NCI-H2107 treated with DMSO at 0.1 percent for 48 hours (cell line): ENCODE results near the gene PLCD3.

Source experiments
- DNase-seq: peaks from one replicate; lab custom pipeline; 2025; ENCODE audit not compliant: unreplicated experiment; lab: John Stamatoyannopoulos, UW

Gene PLCD3

DNA sequence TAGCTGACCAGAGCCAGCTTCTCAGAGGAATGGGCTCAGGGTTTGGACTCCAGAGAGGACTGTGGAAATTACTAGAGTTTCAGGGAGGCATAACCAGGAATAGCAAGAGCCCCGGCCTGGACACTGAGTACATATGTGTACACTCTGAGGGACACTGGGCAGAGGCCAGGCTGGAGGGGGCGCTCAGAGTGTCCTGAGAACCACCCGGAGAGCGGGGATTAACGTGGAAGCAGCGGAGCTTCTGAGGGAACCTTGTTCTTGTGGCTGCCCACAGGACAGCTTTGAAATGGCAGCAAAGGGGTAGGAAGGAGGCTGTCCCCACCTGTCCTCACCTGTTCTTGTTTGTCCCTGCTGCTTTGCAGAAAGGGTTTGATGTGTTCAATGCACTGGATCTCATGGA lies 27.8 kb downstream of the PLCD3 start:
- DNase-seq, result no peak

DNA sequence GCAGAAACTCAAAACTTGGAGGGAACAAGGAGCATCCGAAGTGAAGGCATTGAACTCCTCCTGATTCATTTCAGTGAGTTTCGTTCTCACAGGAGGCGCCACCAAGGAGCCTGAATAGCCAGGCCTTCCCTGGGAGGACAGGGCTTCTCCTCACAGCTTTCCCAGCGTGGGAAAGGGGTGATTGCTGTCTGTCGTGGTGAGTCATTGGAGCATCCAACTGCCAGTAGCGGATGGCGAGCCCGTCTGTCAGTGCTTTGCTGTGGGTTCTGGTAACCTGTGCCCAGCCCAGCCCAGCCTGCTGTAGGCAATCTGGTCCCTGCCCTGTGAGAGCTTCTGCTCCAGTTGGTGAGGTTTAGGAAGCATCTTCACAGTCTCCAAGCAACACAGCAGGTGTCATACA lies 28.3 kb downstream of the PLCD3 start:
- DNase-seq, result no peak

DNA sequence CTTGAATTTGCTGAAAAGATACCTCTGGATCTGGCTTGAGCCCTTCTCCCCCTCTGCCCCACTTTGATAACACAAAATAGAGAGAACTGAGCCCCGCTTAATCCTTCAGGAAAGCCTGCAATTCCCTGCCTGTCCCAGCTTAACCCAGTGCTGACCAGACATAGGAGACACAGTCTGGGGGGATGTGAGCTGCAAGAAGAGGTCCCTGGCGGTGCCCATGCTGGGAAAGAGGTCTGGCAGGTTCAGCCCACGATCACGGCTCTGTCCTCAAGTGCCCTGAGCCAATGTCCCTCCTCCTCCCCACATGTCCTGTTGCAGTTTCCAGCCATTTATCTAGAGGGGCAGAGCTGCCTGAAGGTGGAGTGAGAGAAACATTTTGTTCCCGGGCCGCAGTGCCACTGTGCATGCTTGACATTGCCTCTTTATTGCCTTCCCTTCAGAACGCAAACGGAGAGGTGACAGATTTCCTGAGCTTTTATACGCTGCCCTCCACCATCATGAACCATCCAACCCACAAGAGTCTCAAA lies 29.0 kb downstream of the PLCD3 start:
- no peak for DNase-seq

DNA sequence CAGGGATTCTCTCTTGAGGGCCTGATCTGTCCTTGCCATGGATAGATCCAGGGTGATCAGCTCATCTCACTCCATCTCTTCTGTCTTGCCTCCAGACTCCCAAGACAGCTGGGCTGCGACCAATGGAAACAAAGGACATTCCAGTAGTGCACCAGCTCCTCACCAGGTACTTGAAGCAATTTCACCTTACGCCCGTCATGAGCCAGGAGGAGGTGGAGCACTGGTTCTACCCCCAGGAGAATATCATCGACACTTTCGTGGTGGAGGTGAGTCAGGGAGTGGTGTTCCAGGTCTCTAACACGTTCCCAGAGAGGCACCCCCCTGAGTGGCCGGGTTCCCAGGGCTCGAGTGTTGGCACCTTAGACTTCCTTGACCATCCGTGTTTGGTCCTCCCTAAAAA lies 29.5 kb downstream of the PLCD3 start:
- no peak for DNase-seq

DNA sequence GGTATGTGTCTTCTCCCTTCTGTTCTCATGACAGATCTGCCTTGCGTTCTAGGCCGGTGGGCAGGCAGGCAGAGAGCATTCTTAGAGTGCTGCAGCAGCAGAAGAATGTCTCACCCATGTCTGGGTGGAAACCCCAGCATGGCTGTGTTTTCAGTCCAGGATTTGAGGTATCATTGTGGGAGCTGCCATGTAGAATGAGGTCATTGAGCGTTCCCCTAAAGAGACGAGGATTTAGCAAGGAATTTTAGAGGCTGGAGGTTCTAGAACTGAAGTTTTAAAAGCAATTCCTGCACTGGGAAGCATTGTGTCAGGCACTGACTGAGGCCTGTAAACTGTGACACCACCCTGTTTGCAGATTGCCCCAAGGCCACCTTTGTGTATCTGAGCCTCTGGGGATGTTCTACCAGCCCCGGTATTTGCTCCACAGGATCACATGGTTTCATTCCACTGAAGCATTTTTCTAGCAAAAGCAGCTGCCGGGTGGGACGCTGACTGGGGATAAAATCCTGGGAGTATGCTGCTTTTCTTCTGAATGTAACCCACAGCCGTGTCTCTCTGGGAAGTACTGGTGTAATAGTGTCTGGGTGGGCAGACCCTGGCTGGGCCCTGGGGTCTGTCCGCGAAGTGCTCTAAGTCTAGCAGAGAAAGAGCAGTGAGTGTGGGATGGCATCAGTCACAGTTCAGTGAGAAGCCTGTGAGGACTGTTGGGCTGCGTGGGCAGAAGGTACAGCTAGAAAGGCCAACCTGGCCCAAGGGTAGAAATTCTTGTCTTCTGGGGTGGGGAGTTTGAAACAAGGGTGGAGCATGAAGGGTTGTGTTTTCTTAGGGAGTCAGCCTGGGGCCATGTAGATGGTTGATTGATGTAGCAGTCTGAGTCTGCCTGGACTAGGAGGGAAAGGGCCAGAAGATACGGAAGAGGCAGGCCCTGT lies 30.2 kb downstream of the PLCD3 start:
- no peak for DNase-seq

DNA sequence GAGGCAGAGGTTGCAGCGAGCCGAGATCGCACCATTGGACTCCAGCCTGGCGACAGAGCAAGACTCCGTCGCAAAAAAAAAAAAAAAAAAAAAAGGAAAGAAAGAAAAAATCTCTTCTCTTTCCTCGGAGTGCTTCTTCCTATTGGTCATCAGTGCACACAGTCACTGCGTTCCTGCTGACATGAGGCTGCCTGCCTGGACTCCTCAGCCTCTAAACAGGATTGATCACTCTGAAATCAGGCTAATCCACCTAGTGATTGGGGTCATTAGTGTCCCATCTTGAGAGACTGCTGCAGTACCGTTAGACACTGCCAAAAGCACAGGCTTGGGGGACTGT lies 30.8 kb downstream of the PLCD3 start:
- no peak for DNase-seq

DNA sequence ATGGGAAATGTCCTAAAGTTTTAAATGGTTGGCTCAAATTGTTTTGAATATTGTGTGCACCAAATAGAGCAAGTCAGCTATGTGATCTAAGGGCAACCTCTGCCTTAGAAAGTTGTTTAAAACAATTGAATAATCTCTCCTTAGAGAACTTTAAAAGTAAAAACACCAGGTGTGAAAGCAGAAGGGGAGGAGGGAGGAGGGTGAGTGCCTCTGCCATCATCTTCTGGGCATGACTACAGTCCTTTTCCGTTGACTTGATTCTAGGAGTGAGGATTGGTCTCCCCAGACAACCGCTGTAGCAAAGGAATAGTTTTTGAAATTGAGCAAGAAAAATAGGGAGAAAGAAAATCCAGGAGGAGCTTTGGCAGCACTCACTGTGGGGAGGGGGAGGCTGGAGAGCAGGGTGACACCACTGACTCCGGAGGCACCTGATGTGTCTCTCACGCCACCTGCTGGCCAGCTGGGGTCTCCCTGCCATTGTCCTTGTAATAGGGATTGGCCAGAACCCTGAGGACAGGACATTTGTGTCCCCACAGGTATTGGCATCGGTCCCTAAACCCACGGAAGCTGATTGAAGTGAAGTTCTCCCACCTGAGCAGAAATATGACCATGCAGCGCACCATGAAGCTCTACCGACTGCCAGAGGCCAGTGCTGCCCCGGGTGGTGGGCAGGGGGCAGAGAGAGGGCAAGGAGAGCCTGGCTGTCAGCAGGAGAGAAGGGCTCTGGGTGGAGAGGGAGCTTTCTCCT lies 33.3 kb downstream of the PLCD3 start:
- peak; percentile 26 for DNase-seq

DNA sequence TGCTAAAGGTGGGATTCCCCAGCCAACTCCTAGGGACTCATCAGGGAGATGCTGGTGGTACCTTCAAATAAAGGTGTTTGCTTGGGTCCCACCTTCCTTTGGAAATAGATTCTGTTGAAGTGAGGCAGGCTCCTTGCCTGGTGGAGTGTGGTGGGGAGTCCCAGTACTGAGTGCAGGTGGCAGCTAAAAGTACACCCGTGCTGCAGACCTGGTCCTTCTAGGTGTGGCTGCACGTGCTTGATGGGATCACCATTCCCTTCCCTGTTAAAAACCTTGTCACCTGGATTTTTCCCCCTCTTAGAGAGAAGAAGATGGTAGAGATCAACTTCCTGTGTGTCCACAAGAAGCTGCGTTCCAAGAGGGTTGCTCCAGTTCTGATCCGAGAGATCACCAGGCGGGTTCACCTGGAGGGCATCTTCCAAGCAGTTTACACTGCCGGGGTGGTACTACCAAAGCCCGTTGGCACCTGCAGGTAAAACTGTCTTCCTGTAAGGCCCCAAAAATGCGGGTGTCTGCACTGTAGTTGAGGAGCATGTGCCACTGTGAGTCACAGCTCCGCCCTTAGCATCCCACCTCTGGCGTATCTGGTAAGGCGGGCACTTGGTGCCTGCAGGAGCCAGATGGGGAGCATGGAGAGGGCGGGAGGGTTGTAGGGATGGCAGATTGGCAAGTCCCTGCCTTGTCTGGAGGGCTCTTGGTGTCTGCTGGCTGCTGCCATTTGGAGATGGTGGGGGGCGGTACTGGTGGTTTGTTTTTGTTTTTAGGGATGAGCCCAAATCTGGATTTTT lies 34.0 kb downstream of the PLCD3 start:
- no peak for DNase-seq

DNA sequence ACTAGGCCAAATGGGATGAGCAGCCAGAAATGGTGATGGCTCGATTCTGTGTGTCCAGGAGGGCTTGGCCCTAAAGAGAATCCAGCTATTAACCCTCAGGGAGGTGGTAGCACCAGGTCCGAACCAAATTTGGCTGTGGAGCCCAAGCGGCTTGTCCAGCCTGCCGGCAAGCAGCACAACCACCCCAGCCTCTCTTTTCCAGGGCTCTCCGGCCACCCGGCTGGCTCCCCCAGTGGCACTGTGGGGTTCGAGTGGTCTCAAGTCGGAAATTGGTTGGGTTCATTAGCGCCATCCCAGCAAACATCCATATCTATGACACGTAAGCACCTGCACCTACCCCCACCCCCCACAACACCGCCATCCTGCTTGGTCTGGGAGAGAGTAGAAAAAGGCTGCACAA lies 35.4 kb downstream of the PLCD3 start:
- no peak for DNase-seq

DNA sequence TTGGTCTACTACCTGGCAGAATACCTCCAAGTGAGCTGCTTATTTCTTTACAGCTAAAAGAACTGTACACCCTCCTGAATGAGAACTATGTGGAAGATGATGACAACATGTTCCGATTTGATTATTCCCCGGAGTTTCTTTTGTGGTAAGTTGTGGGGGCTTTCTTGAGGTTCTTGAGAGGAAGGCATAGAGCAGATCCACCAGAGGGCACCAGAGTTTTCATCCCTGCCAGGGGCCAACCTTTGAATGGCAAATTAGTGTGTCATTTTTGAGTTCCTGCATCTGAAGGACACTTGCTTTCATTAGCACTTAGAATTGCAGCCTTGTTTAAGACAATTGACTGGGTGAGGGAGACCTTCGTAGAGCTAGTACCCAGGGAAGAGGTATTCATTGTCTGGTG lies 36.2 kb downstream of the PLCD3 start:
- DNase-seq, result peak; percentile 35

DNA sequence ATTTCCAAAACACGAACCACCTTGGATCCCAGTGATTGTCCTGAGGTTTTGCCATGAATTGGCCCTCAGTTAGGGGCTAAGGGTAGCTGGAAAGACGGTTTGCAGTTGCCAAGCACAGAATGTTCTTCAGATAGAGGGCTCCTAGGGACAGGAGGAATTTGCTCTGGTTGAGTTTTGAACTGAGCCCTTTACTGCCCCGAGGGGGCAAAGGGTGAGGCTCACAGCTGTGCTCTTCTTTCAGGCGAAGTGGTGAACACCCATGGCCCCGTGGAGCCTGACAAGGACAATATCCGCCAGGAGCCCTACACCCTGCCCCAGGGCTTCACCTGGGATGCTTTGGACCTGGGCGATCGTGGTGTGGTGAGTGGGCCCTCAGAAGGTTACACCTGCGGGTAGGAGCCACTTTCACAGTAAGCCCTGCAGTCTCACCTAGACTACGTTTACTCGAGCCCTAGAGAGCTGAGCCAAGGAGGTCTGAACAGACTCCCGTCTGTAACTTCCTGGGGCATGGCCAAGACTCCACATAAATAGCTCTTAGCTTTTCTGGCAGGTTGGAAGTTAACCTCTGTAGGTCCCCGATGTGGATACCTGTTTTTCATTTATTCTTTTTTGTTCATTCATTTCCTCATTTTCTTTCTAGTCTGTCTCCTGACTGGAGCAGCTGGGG lies 38.7 kb downstream of the PLCD3 start:
- DNase-seq, result no peak

DNA sequence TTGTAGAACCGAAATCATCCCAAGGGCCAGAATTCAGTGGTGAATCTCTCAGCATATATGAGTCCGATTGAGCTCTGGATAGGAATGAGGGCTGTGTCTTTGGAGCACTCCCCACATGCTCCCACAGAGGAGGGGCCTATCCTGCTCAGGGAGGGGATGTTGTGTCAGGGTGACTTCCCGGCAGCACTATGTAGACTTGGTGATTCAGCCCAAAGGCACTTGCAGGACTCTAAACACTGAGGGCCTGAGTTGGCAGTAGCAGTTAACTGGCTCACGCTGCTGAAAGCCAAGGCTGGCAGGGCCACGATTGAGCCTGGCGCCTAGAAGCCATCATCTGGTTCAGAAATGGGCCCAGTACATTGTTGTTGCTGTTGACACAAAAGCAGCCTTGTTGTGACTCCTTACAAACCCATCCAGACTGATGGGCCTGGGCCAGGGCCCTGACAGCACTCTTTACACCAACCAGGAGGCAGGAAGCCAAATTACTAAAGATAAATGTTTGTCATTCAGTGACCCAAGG lies 39.3 kb downstream of the PLCD3 start:
- DNase-seq, result no peak

DNA sequence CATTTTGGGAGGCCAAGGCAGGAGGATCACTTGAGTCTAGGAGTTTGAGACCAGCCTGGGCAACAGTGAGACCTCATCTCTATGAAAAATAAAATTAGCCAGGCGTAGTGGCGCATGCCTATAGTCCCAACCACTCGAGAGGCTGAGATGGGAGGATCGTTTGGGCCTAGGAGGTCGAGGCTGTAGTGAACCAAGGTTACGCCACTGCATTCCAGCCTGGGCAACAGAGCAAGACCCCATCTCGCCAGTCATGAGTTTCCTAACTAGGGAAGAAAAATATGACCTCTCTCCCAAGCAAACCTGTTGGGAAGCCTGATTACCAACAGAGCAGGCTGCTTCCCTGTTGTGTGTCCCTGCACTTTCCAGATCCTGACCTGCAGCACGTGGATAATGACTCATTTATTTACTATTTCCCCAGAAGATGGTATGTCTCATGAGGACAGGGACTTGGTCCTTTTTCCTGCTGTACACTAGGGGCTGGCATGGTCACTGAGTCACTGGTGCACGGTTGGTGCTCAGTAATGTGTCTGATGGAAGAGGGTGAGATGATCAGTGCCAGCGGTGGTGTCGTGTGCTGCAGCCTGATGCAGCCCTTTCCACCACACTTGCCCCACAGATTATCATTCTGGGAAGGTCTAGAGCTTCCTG lies 40.4 kb downstream of the PLCD3 start:
- no peak for DNase-seq

DNA sequence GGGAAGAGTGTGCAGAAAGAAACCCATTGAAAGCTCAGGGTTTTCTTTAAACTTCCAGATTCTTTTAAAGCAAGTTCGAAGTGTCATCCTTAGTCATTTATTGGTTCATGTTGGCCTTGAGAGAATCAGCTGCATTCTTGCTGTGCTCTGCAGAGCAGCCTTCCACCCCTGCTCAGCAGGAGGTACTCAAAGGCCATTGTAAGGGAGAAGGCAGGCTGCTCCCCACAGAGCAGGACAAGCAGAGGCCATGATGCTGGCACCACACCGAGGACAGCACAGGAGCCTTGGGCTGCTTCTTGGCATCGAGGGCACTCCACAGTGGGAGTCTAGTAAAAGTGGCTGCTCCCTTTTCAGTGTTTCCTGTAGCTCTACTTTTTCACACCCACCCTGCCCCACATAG lies 41.6 kb downstream of the PLCD3 start:
- no peak for DNase-seq

DNA sequence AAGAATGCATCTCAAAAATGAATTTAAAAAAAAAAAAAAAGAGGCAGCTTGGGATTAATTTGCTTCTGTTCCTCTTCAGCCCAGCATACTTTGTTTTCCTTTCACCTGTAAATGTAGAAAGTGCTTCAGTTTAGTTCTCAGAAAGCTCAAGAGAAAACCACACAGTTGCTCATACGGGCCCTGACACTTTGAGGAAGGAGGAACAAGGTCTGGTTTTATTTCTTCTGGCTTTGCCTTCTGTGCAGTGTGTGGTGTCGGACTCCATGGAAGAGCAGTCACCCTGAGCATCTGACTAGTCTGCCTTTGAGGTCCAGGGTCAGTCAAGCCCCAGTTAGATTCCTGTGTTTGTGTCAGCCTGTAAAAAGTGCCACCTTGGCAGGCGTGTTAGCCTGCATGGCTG lies 43.6 kb downstream of the PLCD3 start:
- DNase-seq, result no peak

DNA sequence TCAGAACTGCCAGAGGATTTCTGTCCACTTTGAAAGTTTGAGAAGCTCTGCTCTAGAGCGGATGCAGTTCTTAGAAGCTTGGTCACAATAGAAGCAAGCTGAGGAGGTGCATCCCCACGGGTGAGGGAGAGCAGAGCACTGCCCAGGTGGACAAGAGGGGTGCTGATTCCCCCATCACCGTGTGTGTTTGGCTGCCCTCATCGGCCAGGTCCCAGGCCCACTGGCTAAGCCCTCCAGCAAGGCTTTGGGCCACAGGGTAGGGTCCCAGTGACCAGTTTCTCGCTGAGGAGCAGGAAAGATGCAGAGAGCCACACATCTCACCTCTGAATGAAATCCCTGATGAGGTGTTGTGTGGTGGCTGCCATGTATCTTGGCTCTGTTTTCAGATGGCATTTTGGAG lies 44.3 kb downstream of the PLCD3 start:
- no peak for DNase-seq

DNA sequence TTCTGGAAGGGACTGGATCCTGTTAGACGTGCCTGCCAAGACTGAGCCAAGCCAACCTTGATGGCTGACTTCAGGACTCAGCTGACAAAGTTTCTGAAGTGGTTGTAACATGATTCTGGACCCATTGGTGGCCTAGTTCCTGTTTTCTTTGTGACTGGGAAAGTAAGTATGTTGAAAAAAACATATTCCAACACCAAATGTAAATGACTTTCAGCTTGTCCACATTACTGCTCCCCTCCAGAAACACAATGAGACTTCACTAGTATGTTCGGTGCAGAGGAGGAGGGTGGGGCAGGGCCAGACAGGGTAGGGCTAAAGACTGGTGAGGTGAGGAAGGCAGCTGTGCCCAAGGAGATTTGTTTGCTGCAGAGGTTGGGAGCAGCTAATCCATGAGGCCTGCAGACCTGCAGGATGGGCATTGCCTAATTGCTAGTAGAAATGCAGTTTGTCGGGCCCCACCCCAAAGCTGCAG lies 44.8 kb downstream of the PLCD3 start:
- peak; percentile 52 for DNase-seq

DNA sequence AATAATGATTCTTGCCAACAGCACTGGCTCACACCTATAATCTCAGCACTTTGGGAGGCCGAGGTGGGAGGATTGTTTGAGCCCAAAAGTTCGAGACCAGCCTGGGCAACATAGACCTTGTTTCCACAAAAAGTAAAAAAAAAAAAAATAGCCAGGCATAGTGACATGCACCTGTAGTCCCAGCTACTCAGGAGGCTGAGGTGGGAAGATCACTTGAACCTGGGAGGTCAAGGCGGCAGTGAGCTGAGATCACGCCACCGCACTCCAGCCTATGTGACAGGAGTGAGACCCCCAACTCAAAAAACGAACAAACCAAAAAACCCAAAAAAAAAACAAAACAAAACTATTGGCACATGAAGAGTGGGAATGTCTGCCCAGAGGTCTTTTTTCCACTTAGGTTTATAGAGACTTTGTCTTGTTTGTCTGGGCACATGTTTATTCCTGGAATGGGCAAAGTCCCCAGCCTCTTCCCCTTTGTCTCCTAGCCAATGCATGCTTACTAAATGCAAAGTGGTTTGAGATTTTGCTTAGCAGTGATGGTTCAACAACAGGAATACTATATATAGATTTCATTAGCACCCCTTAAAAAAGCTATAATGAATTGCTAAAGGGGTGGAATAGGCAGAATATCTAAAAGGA lies 45.3 kb downstream of the PLCD3 start:
- DNase-seq, result no peak

DNA sequence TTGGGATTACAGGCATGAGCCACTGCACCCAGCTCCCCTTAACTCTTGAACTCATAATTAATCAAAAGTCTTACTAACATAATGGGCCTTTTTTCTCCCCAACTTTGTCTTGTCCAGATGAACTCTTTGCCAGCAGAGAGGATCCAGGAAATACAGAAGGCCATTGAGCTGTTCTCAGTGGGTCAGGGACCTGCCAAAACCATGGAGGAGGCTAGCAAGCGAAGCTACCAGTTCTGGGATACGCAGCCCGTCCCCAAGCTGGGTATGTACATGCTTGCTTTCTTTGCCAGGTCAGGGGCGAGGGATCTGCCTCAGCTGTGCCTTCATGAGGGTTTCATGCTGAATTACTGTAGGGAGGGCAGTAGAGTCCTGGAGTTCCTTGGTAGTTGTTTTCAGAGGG lies 45.9 kb downstream of the PLCD3 start:
- DNase-seq, result no peak
